Epidermal melanocyte (primary cell): Measurements from ENCODE around the gene ACADS.
A peak's percentile ranks its signal among the peaks of the same experiment; 100 is the strongest.

Source experiments
- DNase-seq: peaks from one replicate; pipeline ENCODE4 v3.0.0; 2011; ENCODE audit warnings: low spot score; ENCODE audit not compliant: insufficient read length

Gene ACADS

GRCh38 chr12:120700886-120701285 lies 24.7 kb upstream of the ACADS start:
- no peak for DNase-seq

- DNase-seq = no peak
These were observed 23.0 kb upstream of the ACADS start for GRCh38 chr12:120702637-120703036.

GRCh38 chr12:120703311-120703942 lies 22.2 kb upstream of the ACADS start:
- DNase-seq = no peak

- no peak for DNase-seq
These were observed 20.0 kb upstream of the ACADS start for GRCh38 chr12:120705618-120706017.

DNA sequence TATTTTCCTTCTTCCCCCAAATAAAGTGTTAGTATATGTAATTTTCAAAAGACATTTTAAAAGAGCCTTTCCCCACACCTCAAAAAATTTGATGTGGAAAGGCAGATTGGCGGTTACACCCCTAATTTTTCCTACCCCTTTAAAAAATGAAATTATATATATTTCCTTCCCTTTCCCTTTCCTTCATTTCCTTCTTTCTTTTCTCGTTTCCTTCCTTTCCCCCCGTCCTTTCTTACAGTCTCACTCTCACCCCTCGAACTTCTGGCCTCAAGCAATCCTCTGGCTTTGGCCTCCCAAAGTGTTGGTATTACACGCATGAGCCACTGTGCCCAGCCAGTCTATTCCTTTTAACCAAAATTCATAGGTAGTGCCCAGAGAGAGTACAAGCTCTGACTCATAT lies 19.6 kb upstream of the ACADS start:
- no peak for DNase-seq

DNA sequence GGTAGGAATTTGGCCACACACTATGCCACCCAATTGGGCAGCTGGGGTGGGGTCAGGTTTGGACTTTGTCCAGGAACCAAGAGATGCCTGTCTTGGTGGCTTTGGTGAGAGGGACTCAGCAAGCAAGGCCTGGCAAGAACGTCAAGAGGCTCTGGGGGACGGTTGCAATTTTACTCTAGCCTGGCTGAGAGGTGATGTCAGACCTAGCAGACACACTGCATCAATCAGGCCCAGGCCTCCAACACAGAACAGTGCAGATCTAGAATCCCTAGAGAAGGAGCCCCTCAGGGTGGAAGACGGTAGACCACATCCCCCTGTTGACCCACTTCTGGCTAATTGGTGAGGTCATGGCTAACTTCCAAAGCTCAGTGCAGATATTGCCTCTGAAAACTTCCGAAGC lies 17.0 kb upstream of the ACADS start:
- no peak for DNase-seq

GRCh38 chr12:120710031-120710804 lies 15.4 kb upstream of the ACADS start, which contains the start of gene UNC119B:
Gene UNC119B (plus strand): TSS chr12:120710458. CDS start chr12:120710475, 17 bp downstream.
- peak; percentile 86 for DNase-seq

DNA sequence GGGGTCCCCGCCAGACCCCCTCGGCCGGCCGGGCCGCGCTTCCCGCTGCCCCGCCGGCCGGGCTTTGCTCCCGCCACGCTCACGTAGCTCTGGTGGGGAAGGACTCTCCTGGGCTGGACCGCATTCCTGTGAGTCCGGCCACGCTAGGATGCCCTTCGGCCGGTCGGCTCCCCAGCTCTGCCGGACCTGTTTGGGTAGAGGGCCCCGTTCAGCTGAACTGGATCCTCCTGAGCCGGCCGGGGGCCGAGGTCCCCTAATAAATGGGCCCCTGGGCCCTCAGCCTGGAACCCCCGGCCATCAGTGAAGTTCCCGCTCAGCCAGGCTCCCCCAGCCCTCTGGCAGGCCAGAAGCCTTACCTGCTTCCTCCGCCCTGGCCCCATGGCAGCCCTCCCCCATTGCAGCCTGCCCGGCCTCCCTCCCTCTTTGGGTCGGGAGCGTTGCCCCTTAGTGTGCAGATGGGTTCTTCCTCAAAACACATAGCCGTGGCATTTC lies 14.8 kb upstream of the ACADS start:
- no peak for DNase-seq

DNA sequence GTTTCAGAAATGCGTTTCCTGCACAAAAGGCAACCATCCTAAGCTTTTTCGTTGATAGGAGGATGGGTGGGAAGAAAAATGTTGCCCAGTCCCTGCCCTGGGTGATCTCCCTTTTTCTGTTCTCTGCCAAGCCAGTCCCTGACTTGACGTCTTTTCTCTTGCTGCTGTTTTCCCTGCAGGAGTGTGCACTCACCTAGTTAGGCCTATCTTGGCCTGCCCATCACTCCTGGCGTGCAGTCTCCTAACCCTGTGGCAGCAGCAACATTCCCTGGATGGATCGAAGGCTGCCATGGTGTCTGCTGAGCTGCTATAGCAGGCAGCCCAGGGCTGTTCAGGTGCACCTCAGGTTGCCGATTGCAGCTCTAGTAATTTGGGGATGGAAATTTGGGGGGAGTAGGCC lies 14.2 kb upstream of the ACADS start:
- DNase-seq = no peak

DNA sequence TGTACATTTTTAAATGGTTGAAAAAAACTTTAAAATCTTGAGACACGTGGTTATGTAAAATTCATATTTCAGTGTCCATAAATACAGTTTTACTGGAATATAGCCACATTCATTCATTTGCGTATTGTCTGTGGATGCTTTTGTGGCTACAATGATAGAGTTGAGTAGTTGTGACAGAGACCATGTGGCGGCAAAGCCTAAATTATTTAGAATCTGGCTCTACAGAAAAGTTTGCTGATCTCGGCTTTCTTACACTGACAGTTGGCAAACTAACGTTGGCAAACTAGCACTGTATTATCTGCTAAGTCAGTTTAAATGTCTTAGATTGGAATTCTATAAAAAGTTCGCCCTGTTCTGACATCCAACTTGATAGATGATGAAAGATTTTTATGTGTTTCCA lies 13.0 kb upstream of the ACADS start:
- DNase-seq = no peak

DNA sequence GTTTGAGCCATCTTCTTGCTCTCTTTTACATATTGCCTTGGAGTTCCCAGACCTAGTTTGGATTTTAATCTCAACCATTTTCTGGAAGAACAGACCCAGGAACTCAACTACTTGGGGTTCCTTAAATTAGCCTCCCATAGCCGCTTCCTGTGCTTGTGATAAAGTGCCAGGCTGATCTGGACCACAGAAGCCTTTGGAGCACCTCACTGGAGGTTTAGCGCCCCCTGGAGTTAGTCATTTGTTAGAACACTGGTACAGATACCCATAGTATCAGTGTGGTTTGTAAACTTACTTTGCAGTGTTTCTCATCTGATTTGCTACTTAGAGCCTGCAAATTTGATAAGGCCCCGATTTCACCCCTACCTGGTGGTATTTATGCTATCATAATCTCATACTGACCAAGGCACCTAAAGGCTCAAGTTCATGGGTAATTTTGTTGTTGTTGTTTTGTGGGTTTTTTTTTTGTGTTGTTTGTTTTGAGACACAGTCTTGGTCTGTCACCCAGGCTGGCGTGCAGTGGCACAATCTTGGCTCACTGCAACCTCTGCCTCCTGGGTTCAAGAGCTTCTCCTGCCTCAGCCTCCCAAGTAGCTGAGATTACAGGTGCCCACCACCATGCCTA lies 11.7 kb upstream of the ACADS start:
- DNase-seq = peak; percentile 89

DNA sequence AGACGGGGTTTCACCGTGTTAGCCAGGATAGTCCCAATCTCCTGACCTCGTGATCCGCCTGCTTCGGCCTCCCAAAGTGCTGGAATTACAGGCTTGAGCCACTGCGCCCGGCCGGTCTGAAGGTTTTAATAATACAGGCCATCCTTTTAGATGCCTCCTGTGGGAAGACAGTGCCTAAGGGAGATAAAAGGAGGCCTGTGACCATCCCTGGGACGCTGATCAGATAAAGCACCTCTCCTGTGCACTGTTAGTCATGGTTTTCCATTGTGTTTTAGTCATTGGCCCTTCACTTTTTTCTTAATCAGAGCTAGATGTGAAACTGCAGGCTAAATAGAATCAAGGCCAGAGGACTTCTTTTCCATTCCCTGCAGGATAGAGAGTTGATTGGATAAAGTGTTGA lies 7.6 kb upstream of the ACADS start:
- no peak for DNase-seq

GRCh38 chr12:120719072-120719471 lies 6.6 kb upstream of the ACADS start:
- no peak for DNase-seq

DNA sequence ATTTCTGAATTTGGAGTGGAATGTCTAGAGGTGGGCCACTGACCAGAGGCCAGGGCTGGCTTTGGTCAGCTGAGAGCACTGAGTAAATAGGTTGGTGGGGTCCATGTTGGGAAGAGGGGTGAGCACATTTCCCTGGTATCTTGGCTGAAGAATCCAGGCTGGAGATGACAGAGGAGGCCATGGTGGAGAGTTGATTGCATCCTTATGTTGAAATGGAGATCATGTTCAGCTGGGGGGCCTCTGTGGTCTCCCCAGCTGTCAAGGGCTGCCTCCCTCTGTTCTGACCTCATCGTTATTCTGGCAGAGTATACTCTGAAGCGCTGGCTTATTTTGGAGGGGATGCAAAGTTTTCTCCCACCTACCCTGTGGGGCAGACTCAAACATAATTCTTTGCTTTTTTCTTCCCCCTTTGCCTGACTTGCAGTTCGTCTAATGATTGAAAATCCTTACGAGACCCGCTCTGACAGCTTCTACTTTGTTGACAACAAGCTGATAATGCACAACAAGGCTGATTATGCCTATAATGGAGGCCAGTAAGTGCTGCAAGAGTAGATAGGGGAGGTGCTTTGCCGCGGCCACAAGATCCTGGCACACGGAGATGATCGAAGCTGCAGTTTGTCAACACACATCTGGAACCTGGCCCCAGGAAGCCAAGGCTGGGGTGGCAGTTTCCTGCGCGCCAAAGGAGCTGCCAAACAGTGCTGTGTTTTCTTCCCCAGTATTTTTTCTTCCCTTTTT lies 6.0 kb upstream of the ACADS start:
- DNase-seq = no peak

GRCh38 chr12:120720234-120720986 lies 5.2 kb upstream of the ACADS start:
- no peak for DNase-seq

DNA sequence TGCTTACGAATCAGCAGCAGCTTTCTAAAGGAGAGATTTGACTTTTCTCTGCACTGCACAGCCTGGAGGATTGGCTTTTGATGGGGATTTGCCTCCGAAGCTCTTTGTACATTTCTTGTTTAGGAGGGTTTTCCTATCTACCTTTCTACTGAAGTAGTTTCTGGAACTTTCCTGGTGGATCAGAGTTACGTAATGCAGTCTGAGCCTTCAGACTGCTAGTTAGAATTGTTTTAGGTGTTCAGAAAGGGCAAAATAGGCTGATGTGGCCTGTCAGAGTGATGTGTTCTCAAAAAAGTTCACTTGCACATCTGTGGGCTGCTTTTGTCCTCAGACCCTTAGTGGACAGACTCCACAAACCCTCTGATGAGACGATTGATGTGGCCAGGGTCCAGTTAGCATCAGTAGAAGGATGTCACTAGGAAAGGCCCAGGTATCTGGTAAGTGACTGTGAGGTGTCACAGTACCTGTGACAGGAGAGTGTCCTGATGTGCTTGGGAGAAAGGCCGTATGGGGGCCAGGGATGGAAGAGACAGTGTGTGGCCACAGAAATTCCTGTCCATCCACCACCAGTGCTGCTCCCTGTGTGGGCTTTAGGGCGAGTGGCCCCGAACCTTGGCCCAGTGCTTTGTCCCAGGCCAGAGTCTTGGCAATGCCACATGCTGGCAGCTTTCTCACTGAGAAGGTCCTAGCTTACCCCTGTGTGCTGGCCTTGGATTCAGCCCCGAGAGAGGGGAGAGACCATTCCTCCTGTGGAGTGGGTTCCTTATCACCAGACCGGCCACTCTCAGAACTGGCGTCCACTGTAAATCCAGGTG lies 4.4 kb upstream of the ACADS start:
- no peak for DNase-seq

DNA sequence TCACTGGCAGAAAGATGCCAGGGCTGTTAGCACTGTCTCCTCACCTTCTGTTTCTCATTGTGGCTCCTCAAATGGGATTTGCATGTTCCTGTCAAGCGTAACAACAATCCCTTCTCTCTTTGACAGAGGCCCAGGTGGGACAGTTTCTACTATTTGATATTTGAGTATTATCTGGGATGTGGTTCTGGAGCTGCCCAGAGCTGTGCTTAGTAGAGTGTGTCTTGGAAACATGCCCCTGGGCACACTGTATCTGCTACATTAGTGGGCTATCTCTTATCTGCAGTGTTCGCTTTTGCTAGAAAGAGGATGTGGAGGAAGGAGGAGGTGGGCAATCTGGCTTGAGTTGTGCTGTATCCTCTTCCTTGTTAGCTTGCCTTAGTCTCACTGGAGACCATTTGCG lies 3.8 kb upstream of the ACADS start:
- no peak for DNase-seq

DNA sequence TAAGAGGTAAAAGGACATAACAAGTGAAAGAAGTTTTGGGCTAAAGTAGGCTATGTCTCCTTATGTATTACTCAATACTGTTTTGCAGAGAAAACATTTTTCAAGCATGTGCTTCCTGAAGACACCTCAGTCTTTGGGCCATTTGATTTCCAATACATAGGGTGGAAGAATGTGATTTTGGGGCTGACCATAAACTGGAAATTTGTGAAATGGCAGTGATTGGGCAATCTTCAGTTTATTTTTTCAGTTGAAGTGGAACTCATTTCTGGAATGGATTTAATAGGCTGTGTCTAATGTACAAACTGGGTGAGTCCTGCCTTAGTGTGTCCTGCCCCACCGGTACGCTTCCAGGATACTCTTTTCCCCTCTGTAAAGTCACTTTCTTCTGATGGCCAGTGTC lies 2.8 kb upstream of the ACADS start:
- no peak for DNase-seq

DNA sequence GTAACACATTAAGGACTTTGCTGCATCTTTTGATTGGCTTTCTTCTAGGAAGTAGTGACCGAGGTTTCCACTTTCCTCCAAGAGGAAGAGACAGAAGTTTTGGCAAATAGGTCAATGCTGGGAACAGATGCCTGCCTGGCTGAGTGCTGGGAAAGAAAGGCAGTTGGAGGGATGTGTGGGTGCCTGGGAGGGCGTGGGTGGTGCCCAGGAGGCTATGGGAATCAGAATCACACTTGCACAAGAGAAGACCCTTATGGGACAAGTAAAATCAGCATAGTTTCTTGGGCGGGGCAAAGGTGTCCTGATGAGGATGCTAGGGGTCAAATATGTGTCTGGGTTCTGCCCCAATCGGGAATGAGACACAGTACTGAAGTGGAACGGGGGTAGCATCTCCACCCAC lies 906 bp upstream of the ACADS start:
- DNase-seq = no peak

DNA sequence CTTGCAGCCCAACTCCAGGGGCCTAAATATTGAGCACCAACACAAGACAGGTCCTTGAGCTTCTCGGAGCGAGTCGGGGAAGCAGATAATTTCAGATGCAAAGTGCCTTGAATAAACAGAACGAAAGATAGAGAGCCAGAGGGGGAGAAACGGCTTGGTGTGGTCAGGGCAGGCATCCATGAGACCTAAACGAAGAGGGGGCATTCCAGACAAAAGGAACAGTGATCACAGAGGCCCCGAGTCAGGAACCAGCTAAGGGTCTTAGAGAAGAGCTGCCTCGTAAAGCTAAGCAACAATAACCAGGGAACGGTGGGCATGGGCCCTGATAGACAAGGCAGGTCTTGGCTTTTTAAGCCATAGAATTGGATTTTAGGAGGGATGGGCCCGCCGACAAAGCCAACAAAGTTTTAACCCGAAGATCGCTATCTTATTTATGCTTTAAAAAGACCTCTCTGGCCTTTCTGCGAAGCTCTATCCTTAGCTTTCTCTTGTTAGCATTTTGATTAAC lies 421 bp upstream of the ACADS start:
- no peak for DNase-seq
